NCI-H1930 (cell line): ENCODE results near the gene FABP3.

Experiments
- DNase-seq, 2 experiments: peaks; one replicate each; lab custom pipeline; 2025; lab: John Stamatoyannopoulos, UW

The FABP3 gene

GRCh38 chr1:31373056-31373896, at the start of gene FABP3:
Gene FABP3 (minus strand): TSS chr1:31373076. CDS start chr1:31373014, 62 bp downstream.
- no peak for DNase-seq

DNA sequence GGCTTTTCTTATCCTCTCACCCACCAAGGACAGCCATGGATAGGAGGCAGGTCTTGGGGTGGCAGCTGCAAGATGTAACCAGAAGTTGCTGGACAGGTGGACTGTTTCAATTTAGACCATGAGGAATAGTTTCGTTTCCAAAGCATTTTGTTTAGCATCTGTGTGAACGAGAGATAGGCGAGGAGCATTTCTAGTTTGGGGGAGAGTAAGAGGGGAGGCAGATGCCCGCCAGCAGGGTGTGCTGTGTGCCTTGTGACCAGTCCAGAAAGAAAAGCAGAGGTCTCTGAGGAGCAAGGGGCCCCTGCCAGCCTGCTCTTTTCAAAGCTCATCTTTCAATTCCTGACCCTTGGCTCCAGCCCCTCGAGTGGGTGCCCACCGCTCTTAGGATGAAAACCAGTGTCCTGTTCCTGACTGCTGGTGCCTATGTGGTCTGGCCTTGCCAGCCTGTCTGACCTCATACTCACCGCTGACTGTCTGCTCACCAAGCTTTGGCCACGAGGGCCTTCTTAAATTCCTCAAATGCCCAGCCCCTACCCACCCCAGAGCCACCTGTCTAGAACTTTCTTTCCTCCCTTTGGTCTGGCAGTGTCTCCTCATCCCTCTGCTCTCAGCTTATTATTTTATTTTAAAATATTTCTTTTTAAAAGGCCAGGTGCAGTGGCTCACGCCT, 48.6 kb upstream of the FABP3 start:
- no peak for DNase-seq

- DNase-seq: no peak
These were observed 47.8 kb upstream of the FABP3 start for GRCh38 chr1:31420716-31421115.

GRCh38 chr1:31418626-31419323, 45.9 kb upstream of the FABP3 start:
- no peak for DNase-seq

- DNase-seq: no peak
These were observed 44.3 kb upstream of the FABP3 start for GRCh38 chr1:31417148-31417547.

DNA sequence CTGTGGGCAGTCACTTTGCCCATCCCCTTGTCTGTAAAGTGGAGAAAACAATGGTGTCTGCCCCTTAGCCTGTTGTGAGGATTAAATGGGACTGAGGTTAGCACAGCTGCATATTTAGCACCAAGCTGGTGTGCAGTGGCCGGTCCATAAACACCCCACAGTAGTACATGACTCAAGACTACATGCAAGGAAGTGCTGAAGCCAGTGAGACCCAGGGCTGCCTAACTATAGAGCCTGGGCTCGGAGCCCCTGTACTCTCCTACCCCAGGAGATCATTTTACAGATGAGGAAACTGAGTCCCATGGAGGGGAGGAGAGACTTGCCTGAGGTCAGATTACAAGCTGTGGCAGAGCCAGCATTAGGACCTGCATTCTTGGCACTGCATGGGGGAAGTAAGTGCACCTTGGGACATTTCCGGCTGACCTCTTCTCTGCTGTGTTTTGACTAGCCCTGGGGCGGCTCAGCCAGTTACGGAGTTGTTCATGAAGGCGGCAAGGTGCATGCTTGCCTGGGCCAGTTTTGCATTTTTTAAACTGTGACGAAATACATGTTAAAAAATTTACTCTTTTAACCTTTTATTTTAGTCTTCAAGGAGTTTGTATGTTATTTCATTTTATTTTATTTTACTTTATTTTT, 43.3 kb upstream of the FABP3 start:
- DNase-seq: no peak

DNA sequence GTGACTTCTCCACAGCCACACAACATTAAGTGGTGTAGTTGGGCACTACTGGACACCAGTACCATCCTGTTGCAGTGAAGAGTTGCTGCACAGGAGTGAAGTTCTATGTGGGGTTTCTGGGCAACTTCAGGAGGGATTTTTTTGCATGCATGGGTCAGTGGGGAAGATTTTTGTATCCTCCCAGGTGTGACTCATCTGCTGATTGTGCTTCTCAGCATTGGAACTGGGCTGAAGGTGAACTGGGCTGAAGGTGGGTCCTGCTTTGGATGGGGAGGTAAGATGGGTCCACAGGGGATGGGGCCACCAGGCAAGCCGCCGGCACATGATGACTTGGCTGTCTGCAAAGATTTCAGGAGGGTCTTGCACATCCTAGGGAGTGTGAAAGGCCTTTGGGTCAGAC, 42.8 kb upstream of the FABP3 start:
- no peak for DNase-seq

GRCh38 chr1:31414980-31415370, 42.1 kb upstream of the FABP3 start:
- DNase-seq: no peak

GRCh38 chr1:31413405-31414001, 40.6 kb upstream of the FABP3 start:
- no peak for DNase-seq

DNA sequence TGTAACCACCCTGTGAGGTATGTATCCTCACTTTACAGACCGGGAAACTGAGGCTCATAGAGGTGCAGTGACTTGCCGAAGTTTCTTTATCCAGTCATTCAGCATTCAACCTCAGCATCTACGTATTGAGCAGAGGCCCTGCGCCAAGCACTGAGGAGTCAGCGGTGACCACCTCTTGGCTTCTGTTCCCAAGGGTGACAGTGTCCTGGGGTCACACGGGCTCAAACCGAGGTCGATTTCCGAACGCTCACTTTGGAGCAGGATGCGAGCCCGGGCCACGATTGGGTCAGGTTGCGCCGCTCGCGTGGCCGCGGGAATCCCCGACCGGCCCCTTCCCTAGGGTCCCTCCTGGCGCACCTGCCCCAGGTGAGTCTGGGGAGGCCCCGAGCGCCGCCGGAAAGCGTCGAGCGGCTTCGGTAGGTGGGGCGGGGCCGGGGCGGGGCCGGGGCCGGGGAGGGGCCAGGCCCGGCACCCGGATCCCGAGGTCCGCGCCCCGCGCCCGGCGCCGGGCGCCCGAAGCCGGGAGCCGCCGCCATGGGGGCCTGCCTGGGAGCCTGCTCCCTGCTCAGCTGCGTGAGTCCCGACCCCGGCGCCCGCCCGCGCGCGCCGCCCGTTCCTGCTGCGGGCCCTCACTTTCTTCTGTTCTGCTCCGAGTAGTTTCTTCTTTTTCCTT, 40.0 kb upstream of the FABP3 start, which contains the start of gene SERINC2:
Gene SERINC2 (plus strand): TSS at position 482 of the 673 bp plus-strand sequence. CDS start 53 bp downstream, at position 535.
- peak; percentile 41 to 43 for DNase-seq

DNA sequence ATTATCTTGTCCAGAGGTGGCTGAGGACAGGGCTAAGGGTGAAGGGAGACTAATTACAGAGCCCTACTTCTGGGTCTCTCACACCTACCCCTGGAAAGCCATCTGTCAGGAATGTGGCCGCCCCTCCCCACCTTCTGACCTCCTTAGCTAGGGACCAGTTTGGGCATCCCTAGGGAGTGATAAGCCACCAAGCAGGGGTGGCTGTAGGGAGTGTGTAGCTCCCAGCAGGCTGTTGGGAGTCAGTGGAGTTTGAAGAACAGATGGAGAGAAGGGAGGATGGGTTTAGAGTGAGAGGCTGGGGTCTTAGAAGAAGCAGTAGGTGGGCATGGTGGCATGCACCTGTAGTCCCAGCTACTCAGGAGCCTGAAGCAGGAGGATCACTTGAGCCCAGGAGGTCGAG, 39.3 kb upstream of the FABP3 start:
- DNase-seq: no peak

- DNase-seq: no peak
These were observed 38.0 kb upstream of the FABP3 start for GRCh38 chr1:31410871-31411270.

GRCh38 chr1:31409946-31410858, 37.3 kb upstream of the FABP3 start:
- no peak for DNase-seq

DNA sequence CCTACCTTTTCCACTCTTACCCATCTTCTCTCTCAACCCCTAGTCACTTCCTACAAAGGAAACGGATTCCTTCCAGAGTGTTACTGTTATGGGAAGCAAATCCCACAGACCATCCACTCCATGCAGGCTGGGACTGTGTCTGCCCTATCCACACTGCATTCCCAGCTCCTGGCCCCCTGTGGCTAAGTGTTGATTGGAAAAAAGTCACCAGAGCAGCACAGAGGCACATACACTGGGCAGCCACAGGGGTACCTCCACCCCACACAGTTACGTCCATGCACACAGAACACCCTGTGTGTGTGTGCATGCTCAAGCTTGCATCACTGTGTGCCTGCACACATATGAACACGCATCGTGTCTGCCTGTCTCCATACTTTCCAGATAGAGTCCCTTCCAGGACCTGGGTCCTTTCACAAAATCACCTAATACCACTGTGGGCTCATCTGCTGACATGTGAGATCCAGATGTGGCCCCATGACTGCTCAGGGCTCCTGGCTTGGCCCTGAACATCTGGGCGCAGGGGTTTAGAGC, 36.0 kb upstream of the FABP3 start:
- DNase-seq: no peak

DNA sequence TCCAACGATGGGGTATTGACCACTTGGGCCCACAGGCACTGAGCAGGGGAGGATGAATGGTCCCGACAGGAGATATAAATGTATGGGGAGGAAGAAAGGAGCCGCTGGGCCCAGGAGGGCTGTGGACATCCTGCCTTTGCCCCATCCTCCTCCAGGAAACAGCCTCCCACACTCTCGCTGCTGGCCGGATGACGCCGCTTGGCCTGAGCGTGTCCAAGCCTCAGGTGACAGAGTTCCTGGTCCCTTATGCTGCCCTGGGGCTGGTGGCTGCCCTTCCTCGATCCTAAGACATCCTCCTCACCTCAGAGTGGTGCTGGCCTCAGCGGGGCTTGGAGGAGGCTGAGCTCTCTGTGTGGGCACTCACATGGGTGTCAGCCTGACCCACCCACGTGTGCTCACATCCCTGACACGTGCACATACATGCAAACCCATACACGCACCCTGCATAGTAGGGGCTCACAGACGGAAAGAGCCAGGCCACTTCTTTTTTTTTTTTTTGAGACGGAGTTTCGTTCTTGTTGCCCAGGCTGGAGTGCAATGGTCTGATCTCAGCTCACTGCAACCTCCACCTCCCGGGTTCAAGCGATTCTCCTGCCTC, 34.3 kb upstream of the FABP3 start:
- DNase-seq: no peak

DNA sequence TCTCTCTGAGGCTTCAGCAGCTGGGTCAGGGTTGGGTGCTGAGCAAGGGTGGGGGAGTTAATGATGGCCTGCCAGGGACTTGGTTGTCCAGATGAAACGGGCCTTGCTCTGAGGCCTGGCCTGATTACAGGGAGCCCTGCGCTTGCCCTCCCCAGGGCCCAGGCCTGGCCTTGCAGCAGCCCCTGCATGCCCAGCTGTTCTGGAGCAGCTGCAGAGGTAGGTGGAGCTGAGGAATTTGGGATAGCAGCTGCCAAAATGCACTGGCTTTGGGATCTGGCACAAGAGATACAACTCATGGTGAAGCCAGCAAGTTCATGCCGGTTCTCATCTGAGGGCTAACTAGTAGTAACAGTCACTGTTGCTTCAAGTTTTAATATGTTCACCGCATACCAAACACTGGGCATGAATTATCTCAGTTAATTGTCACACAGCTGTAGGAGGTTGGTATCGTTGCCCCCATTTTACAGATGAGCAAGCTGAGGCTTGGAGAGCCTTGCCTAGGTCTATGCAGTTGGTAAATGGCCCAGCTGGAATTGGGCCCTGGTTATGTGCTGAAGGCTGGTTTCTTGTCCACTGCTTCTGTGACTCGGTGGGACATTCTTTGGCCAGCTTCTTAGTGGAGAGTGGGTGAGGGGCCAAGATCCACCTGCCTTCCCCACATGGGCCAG, 32.8 kb upstream of the FABP3 start:
- DNase-seq: no peak

DNA sequence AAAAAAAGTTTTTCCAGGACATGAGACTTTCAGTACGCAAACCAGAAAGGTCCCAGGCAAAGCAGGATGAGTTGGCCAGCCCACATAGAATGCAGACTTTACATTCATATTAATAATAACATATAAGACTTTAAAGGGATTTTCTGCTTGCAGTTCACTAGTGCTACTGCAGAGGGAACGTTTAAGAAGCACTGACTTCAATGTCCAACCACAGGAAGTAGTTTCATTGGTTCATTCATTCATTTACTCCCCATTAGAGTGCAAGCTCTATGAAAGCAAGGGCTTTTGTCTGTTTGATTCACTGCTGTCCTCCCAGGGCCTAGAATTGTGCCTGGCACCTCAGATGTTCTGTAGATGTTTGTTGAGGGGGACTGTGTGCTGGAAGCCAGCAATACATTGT, 28.4 kb upstream of the FABP3 start:
- DNase-seq: no peak

DNA sequence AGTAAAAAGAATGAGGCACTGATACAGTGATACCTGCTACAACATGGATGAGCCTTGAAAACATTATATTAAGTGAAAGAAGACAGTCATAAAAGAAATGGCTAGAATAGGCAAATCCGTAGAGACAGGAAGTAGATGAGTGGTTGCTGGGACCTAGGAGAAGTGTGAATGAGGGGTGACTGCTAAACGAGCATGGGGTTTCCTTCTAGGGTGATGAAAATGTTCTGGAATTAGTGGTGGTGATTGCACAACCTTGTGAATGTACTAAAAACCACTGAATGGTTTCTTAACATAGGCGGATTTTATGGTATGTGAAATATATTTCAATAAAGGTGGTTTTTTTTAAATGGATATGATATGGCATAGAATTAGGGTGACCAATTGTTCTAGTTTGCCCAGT, 27.5 kb upstream of the FABP3 start:
- no peak for DNase-seq

DNA sequence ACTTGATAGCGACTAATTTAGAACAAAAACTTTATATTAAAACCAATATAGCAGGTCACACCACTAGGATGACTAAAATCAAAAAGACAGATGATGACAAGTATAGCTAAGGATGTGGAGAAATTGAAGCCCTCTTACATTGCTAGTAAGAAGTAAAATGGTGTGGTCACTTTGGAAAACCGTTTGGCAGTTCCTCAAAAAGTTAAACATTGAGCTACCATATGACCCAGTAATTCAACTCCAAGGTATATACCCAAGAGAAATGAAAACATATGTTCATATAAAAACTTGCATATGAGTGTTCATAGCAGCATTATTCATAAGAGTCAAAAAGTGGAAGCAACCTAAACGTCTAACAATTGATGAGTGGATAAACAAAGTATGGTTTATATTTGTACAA, 27.1 kb upstream of the FABP3 start:
- DNase-seq: no peak
